Activated CD8-positive, alpha-beta memory T cell treated with anti-CD3 and anti-CD28 coated beads for 48 hours (primary cell): ENCODE results near the gene NUP42.
"Not testable (repeated sequence)": the region's sequence is repeated elsewhere in the genome, so short reads cannot be mapped to it uniquely, and the experiment has no call there.

ENCODE experiments used
- DNase-seq, 3 experiments: peaks; one replicate each; pipeline ENCODE4 v3.0.0-alpha.2; 2020; ENCODE audit warnings: low read depth in 2 of 3, low spot score in 2 of 3

The NUP42 gene, protein sequence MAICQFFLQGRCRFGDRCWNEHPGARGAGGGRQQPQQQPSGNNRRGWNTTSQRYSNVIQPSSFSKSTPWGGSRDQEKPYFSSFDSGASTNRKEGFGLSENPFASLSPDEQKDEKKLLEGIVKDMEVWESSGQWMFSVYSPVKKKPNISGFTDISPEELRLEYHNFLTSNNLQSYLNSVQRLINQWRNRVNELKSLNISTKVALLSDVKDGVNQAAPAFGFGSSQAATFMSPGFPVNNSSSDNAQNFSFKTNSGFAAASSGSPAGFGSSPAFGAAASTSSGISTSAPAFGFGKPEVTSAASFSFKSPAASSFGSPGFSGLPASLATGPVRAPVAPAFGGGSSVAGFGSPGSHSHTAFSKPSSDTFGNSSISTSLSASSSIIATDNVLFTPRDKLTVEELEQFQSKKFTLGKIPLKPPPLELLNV

DNA sequence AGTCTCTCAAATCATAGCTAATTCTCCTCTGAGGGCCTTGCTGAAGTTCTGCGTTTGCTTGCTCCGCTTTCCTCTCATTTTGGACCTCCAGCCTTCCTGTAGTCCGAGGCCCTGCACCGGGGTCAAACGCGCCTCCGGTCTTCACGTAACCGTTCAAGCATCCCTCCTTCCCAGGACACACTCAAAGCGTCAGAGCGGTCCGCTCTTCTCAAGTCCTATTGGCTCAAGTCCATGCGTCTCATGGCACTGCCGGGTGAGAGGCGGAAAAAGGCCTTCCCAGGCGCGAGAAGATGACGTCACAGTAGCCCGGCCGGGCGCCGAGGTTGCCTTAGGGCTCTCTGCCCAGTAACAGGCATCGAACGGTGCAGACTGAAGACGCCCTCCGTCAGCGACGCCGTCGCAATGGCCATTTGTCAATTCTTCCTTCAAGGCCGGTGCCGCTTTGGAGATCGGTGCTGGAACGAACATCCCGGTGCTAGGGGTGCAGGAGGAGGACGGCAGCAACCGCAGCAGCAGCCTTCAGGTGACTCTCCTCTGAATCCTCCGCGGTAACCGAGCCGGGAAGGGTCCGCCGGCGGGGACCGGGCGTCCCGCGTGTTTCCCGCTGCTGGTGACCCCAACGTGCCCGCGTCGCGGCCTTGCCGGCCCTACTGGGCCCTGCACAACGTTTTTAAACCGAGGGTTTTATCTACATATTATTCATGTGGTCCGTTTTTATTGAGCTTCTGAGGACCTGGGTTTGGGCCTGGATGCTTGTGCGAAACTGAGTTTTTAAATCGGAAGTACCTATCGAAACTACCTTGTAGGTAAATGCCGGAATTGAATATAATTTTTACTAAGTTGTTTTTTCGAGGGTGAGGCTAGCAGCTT lies at the start of gene NUP42:
NUP42 (plus strand) TSS at position 365 of the 870 bp plus-strand sequence; CDS start at position 403, 38 bp downstream.
- DNase-seq = peak; percentile 92 to 98 (median 92)

DNA sequence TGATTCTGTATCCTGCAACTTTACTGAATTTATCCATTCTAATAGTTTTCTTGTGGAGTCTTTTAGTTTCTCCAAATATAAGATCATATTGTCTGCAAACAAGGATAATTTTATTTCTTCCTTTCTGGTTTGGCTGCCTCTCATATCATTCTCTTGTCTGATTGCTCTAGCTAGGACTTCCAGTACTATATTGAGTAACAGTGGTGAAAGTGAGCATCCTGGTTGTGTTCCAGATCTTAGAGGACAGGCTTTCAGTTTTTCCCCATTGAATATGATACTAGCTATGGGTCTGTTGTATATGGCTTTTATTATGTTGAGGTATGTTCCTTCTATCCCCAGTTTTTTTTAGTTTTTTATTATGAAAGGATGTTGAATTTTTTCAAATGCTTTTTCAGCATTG lies 48.1 kb upstream of the NUP42 start:
- DNase-seq = no peak

DNA sequence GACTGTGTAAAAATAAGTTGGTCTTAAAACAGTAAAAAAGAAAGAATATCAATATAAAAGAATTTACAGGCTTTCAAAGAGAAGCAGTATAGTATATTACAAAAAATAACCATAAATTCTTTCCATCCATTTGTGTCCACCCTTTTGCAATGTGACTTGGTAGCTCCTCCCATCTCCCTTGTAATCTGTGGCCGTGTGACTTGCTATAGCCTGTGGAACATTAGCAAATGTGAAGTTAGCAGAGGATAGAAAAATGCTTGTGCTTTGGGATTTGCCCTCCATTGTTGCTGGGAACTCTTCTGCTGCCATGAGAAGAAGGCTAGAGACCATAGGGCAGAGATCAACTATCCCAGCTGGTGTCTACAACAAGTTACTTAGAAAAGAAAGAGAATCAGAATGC lies 46.1 kb upstream of the NUP42 start:
- no peak for DNase-seq

DNA sequence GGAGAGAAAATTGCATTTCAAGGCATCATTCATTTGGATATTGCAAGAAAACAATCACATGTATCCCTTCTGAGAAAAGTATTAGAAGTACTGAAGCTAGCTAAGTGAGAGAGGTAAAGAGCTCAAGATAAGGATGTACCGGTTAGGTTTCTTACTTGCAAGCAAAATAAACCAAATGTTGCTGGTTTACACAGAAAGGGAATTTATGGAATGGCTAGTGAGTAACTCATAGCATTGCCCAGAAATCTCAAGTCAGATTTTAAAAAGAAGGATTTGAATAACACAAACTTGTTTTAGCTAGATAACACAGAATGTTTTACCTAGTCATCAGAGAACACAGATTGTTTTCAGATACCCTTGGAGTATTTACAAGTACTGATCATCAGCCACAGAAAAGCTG lies 45.6 kb upstream of the NUP42 start:
- DNase-seq = no peak

DNA sequence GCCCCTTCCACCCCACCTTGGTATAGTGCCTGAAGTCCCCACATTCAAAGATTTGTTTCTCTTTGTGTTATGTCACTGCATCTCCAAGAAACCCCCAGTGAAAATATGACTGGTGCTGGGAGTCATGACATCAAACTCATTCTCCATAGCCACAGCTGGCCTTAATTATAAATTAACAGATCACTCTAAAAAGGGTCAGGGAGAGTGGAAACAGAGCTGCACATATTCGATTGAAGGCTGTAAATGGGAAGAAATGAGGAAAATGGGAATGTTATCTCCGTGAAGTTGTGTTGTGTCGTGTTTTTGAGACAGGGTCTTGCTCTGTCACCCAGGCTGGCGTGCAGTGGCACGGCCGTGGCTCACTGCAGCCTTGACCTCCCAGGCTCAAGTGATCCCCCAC lies 24.2 kb upstream of the NUP42 start:
- DNase-seq = no peak

DNA sequence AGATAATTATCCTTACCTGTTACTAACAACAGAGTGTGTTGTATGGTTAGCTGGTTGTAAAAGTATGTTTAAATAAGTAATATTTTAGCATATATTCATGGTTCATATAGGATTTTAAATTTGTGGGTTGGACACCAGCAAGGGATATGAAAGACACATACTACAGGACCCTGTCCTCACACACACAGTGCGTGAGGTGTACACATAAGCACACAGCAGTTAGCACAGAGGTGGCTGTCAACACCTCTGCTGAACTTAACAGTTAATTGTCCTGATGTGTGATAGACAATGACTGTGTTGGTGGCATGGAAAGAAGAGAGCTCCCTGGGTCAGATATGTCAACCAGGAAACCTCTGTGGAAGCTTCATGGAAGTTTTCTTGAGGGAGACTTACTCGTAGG lies 23.3 kb upstream of the NUP42 start:
- DNase-seq = no peak

DNA sequence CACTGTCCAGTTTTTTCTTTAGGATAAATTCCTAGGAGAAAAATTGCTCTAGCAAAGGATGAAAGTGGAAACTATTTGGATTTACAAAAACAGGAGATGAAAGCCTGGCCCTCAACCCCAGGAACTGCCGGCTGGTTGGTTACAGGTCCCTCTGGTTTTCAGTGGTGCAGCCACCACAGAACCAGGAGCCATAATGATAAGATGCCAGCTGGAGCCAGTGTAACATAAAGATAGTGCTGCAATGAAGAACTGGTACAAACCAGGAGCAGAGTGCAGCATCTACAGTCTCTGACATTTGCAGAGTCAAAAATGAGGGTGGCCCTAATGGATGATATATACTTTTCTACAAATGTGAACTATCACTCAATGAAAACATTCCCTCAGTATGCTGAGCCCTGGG lies 20.4 kb upstream of the NUP42 start:
- DNase-seq = no peak

DNA sequence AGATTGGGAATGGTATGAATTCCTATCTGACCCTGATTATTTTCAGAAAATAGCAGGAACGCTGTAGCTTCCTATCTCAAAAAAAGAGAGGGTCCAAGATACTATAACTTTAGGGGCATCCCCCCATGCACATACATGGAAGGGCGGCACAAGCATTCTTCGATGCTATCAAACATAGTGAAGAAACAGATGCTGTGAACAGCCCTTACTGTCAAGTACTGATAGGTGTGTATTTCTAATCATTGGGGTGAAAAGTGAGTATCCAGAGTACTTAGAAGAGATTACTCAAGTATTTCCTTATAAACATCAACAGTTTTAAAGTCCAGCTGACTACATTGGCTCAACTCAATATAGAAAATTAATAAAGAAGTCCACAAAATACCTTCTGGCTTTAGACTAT lies 17.0 kb upstream of the NUP42 start:
- no peak for DNase-seq

DNA sequence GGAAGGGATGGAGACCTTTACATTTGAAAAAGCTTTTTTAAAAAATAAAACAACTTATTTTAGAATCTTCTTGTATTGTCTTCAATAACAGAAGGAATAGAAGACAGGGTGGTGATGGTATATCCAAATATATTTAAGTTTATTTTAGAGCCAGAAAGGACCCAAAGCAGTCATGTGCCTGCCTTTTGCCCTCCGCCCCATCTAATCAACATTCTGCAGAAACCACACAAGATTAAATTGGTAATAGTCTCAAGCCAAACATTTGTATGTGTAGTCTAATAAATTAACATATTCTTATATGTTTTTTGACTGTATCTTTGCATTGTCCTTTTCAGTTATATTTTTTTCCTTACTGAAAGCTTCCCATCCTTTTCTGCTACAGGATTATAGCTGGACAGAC lies 16.5 kb upstream of the NUP42 start:
- no peak for DNase-seq

DNA sequence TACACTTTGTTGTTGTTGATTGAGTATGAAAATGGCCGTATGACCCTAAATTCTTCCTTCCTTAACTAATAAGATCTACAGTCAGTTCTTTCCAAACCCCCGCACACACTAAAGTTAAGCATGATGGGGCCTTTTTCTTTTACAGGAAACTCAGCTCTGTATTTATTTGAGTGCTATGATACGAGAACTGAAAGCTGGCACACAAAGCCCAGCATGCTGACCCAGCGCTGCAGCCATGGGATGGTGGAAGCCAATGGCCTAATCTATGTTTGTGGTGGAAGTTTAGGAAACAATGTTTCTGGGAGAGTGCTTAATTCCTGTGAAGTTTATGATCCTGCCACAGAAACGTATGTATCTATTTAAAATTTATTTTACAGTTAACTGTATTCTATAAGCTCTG lies 14.2 kb upstream of the NUP42 start:
- no peak for DNase-seq

DNA sequence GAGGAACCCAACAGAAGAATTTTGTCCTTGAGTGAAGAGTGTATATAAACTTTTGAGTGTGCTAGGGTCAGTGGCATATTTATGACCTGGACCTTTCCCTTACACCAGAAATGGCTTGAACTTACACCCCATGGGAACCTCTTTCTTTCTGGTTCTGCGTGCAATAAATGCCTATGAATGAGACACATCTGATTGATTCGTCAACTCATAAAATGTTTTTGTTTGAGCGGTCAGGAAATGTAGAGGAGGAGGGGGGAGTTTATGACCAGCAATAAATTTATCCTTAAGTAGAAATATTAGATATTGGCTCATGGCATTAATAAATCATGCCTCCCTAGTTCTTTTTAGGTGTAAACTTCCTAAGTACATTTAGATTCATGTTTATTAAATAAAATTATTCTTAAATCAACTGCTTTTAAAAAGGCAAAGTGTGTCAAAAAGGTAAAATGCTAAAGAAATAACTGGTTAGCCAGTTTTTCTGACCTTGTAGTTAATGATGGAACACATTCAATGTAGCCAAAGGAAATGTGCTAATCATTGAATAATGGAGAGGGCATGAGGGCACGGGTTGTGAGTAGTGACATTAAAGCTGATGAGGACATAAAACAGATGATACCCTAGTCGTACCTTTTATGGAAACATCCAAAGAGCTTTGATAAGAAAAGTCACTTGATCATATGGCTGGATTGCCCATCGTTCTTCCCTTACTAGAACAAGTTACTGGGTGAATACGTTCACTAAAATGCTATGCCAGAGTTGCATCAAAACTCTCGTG lies 13.6 kb upstream of the NUP42 start:
- DNase-seq = no peak

DNA sequence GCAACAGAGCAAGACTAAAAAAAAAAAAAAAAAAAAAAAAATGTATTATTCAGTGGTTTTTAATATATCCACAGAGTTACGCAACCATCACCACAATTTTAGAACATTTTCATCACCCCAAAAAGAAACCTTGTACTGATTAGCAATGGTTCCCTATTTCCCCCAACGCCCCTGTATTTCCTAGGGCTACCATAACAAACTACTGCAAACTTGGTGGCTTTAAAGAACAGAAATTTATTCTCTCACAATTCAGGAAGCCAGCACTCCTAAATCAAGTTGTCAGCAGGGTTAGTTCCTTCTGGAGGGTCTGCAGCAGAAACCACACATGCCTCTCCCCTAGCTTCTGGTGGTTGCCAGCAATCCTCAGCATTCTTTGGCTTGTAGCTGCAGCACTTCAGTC lies 5.9 kb upstream of the NUP42 start:
- DNase-seq = no peak

DNA sequence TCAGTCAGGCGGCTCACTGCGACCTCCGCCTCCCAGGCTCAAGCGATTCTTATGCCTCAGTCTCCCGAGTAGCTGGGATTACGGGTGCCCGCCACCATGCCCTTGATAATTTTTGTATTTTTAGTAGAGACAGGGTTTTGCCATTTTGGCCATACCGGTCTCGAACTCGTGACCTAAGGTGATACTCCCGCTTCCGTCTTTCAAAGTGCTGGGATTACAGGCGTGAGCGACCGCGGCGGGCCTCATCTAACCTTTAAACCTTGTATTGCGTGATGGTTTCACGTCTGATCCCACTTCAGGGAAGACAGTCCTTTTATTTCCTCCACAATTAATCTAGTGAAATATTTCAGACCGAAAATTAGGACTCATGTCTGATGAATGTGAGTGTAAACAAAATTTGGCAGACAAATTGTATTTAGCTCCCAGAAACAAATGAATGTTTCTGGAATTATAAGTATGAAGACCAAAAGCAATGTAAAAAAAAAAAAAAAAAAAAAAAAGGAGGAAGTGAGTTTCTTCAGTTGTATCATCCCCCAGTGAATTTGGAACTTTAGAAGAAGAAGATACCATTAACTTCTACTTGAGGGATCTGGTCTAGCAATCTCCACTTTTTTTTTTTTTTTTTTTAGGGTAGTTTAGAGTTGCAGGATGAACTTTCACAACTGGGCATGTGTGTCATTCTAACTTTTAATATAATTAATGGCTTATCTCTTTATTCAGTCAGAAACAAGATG lies 1.6 kb downstream of the NUP42 start:
- no peak for DNase-seq

DNA sequence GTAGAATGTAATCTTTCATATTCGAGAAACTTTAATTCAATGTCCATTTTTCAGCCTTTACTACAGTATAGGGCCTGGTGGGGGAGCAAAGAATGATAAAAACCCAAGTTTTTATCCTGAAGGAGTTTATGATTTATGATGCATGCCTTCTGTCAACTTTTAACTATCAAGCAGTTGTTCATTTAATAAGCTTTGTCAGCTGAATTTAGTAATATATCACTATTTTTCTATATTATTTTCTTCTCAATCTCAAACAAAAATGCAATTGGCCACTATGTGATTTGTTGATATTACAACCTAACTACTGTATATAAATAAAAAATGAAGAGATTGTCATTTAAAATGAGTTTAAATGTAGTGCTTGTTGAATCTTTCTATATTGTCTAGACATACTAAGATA lies 2.4 kb downstream of the NUP42 start:
- DNase-seq = no peak

DNA sequence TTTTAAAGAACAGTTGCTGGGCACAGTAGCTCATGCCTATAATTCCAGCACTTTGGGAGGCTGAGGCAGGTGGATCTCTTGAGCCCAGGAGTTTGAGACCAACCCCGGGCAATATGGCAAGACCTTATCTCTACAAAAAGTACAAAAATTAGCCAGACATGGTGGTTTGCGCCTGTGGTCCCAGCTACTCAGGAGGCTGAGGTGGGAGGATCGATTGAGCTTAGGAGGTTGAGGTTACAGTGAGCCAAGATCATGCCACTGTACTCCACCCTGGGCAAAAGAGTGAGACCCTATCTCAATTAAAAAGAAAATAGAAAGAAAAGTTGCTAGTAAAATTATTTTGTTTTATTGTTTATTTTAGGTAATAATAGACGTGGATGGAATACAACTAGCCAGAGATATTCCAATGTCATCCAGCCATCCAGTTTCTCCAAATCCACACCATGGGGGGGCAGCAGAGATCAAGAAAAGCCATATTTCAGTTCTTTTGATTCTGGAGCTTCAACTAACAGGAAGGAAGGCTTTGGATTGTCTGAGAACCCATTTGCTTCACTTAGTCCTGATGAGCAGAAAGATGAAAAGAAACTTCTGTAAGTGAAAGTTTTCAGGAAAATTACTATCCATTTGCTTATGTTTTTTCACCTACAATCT lies 3.0 kb downstream of the NUP42 start:
- no peak for DNase-seq

DNA sequence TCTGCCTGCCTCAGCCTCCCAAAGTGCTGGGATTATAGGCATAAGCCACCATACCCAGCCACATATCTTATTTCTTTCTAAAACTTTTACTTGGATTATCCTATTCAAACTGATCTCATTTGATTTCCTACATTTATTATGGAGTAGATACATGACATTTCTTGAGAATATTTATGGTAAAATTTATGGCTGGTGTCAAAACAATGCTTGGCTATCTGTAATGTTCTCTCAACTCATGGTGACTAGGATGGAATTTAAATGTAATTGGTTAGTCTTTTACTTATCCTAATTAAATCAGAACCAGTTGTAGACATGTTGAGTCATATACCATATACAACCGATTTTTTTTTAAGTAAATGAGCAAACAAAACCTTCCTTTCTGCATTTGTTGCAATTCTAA lies 4.1 kb downstream of the NUP42 start:
- no peak for DNase-seq

DNA sequence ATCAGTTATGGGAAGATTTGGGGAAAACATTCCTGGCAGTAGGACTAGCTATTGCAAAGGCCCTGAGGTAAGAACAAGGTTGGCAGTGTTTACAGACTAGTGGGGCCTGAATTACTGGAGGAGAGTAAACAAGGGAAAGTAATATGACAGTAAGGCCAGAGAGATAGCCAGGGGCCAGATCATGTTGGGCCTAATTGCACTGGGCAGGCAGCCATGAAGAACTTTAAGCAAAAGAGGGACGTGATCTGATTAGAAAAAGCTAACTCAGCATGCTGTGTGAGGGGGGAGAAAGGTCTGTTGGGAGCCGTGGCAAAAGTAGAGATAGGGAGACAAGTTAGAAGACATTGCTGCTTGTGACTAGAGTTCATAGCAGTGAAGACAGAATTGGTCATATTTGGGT lies 9.2 kb downstream of the NUP42 start:
- DNase-seq = no peak

DNA sequence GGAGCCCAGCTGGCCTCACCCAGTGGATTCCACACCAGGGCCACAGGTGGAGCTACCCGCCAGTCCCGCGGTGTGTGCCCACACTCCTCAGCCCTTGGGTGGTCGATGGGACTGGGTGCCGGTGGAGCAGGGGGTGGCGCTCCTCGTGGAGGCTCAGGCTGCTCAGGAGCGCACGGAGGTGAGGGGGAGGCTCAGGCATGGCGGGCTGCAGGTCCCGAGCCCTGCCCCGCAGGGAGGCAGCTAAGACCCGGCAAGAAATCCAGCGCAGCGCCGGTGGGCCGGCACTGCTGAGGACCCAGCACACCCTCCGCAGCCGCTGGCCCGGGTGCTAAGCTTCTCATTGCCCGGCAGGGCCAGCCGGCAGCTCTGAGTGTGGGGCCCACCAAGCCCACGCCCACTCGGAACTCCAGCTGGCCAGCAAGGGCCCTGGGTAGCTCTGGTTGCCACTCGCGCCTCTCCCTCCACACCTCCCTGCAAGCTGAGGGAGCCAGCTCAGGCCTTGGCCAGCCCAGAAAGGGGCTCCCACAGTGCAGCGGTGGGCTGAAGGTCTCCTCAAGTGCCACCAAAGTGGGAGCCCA lies 11.9 kb downstream of the NUP42 start:
- not testable (repeated sequence) for DNase-seq

DNA sequence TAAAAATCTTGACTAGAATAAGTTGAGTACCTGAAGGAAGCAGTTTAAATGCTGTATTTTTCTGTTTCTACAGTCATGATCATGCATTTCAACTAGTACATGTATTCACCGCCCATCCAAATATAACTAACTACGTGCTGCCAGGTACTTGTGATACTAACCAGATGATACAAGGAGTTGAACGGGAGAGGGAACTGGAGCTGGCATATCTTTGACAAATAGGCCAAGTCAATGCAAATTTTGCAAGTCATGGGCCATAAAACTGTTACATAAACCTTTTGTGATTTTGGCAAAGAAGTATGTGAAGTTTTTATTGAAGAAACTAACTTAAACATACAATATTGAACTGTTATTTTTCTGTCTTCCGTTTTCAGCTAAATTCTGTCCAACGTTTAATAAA lies 14.5 kb downstream of the NUP42 start:
- DNase-seq = no peak

DNA sequence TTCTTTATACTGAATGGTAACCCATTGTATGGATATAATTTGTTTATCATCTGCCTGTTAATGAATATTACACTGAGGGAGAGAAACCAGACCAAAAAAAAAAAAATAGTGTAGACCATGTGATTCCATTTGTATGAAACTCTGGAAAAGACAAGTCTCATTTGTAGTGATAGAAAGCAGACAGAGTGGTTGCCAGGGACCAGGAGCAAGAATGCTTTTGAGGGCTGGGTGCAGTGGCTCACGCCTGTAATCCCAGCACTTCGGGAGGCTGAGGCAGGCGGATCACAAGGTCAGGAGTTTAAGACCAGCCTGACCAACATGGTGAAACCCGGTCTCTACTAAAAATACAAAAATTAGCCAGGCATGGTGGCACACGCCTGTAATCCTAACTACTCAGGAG lies 15.9 kb downstream of the NUP42 start:
- DNase-seq = not testable (repeated sequence)
